GM21723 (cell line): ENCODE measurements around the gene F12.
"Not testable (repeated sequence)": the region's sequence is repeated elsewhere in the genome, so short reads cannot be mapped to it uniquely, and the experiment has no call there.

Source experiments
- ATAC-seq: cut with Tn5 transposase; IDR thresholded peaks from one replicate; pipeline ENCODE4 v1.9.1; 2021; ENCODE audit warnings: mild to moderate bottlenecking, moderate library complexity; ENCODE audit not compliant: unreplicated experiment

Gene F12

DNA sequence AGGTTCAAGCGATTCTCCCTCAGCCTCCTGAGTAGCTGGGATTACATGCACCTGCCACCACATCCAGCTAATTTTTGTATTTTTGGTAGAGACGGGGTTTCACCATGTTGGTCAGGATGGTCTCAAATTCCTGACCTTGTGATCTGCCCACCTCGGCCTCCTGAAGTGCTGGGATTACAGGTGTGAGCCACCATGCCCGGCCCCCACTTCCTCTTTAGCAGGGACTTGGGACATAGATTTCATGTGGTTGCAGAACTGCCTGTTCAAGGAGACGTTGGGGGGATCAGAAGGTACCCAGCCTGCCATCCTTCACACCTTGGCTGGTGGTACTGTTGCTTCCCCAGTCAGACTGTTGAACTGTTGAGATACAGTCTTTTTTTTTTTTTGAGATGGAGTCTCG lies 7.7 kb upstream of the F12 start:
- ATAC-seq: not testable (repeated sequence)

DNA sequence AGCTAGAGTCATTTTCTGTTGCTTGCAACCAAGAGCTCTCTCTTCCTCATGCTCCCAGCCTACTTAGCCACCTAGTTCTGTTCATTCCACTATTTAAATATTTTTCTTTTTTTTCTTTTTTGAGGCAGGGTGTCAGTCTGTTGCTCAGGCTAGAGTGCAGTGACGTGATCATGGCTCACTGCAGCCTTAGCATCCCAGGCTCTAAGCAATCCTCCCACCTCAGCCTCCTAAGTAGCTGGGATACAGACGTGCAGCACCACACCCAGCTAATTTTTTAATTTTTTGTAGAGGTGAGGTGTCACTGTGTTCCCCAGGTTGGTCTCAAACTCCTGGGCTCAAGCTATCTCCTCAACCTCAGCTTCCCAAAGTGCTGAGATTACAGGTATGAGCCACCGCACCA lies 5.1 kb upstream of the F12 start:
- ATAC-seq: no peak

DNA sequence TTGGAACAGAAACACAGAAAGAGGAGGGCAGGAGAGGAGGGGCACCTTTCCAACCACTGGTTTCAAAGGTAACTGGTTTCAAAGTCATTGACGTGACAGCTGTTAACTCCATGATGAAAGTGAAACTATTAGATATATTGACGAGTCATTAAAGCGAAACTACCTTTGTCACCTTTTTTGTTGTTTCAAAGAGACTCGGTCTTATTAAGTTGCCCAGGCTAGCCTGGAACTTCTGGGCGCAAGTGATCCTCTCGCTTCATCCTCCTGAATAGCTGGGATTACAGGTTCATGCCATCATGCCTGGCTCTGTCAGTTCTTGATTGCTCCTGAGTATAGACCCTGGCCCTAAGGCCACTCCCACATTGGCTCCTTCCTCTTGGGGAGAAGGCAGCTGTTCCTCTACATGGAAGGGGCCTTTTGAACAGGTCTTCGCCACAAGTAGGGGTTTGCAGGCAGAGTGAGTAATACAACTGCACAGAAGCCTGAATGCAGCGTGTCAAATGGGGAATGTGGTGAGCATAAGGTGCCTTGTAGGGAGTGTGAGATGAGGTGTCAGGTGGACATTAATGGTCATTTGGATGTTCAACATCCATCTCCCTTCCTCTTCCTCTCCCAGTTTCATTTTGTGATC lies 3.4 kb upstream of the F12 start:
- peak; percentile 80 for ATAC-seq

DNA sequence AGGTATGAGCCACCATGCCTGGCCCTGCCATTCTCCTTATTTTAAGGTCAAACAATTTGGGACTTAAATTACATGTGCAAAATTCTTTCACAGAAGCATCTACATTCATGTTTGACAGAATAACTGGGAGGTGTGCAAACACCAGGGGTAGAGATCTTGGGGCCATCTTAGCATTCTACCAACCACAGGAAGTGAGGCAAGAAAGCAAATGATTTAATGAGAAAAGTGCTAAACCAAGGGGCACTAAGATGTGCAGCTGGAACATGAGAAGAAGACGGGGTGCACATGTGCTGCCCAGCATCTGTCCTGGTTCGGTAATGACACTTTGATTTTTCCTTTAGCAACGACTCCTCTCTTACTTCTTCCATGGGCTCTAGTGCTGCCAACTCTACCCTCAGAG lies 1.2 kb upstream of the F12 start:
- no peak for ATAC-seq

DNA sequence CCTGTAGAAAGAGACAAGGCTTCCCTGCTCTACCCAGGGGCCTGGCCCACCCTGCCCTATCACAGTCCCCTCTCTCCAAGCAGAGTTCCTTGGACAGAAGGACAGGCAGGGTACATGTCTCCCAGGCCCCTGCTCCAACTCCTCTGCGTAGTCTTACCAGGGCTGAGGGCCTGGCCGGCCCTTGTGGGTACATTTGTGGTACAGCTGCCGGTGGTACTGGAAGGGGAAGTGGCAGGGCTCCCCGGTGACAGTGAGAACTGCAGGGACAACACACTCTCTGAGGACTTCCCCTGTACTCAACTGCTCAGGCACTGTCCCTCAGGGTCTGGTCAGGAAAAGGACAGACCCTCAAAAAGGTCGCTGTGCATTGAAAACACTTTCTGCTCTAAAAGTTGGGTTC lies 3.6 kb downstream of the F12 start:
- ATAC-seq: no peak

DNA sequence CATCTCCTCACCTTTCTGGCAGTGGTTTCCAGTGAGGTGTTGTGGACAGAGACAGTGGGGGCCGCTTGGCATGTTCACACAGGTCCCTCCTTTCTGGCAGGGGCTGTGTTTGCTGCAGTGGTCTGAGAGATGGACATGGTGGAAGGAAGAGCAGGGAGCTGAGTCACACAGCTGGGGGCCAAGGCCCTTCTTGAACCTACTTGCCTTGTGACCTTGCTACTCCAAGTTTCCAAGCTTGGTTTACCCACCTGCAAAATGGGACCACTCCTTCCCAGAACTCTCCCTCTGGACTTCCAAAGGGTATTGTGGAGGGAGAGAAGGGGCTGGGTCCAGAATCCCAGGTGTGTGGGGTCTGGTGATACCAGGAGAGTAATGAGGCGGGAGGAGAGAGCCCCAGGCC lies 4.1 kb downstream of the F12 start:
- ATAC-seq: no peak

GRCh38 chr5:177404641-177405179 lies 4.7 kb downstream of the F12 start:
- ATAC-seq: no peak

GRCh38 chr5:177403792-177404640 lies 5.3 kb downstream of the F12 start:
- ATAC-seq: peak; percentile 82

- peak; percentile 21 for ATAC-seq
Observed at GRCh38 chr5:177403102-177403791, 6.1 kb downstream of the F12 start.

GRCh38 chr5:177402271-177403043 lies 6.9 kb downstream of the F12 start:
- no peak for ATAC-seq

DNA sequence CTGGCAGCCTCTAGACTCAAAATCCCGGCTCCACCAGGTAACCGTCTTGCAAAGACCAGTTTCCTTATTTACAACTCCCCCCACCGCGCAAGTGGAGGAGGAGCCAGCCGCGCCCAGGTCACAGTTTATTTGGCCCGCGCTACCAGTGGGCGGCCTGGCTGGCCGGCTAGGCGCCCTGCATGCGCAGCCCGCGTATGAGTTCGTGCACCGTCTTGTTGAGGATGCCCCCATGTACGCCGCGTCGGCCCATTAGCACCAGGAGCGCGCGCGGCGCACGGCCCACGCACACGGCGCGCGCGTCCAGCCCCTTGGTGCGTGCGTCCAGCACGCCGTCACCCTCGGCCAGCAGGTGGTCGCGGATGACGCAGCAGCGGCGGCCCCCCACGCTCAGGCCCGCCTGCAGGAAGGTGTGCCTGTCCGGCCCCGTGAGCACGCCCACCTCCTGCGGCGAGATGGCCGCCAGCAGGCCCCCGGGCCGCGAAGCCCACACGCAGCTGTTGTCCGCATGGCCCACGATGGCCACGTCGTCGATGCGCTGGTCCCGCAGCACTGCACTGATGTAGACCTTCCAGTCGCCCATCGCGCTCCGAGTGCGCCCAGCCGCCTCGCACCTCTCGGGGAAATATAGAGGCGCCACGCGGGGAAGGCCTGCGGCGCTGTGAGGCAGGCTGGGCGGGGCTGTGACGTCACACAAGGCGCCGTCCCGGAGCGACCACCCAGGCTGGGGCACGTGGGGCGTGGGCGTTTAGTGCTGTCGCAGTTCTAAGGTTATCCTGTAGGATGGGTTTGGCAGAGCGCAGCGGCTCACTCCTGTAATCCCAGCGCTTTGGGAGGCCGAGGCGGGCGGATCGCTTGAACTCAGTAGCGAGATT lies 9.1 kb downstream of the F12 start, which contains the start of gene PFN3:
PFN3 (minus strand) TSS at position 665 of the 872 bp plus-strand sequence; CDS start at position 580, 85 bp downstream.
- ATAC-seq: no peak

GRCh38 chr5:177397875-177398390 lies 11.4 kb downstream of the F12 start:
- ATAC-seq: no peak

- no peak for ATAC-seq
Observed at GRCh38 chr5:177396807-177397206, 12.6 kb downstream of the F12 start.

DNA sequence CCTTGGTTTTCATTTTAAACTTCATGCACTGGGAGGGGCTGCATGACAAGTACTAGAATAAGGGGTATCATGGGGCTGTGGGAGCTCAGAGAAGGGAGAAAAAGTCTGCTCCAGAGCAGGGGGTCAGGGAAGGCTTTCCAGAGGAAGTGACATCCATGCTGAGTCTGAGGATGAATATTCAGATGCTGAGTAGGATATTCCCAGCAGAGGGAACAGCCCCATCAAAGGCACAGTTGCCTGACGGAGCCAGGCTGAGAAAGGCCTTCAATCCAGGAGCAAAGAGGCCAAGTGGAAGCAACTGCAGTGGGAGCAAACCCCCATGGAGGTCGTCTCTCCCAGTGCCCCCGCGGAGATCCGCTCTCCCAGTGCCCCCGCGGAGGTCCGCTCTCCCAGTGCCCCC lies 13.3 kb downstream of the F12 start:
- no peak for ATAC-seq

DNA sequence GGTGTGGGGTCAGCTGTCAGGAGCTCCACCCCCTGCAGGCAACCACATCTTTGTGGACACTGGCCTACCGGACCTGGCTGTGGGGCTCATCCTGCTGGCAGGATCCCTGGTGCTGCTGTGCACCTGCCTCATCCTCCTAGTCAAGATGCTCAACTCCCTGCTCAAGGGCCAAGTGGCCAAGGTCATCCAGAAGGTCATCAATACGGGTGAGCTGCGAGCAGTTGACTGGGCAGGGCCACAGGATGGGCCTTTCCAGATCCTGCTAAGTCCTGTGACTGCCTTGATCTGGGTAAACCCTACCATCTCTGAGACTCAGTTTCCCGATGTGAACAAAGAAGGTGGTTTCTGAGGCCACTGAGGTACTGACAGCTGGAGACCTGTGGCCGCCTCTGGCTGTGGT lies 15.4 kb downstream of the F12 start:
- ATAC-seq: no peak

- no peak for ATAC-seq
Observed at GRCh38 chr5:177393206-177393765, 16.1 kb downstream of the F12 start.

- ATAC-seq: no peak
Observed at GRCh38 chr5:177392765-177393164, 16.6 kb downstream of the F12 start.

GRCh38 chr5:177390363-177391300 lies 18.7 kb downstream of the F12 start:
- no peak for ATAC-seq
